DMS114 treated with DMSO at 0.1 percent for 48 hours (cell line): ENCODE data around the gene SCN1B.

Experiments used
- DNase-seq: peaks from one replicate; lab custom pipeline; 2025; ENCODE audit not compliant: unreplicated experiment; lab: John Stamatoyannopoulos, UW

The SCN1B gene

GRCh38 chr19:35073516-35073915 lies 43.2 kb downstream of the SCN1B start:
- no peak for DNase-seq

GRCh38 chr19:35073941-35074340 lies 43.7 kb downstream of the SCN1B start:
- DNase-seq, result no peak

GRCh38 chr19:35074426-35075201 lies 44.3 kb downstream of the SCN1B start:
- DNase-seq, result no peak

DNA sequence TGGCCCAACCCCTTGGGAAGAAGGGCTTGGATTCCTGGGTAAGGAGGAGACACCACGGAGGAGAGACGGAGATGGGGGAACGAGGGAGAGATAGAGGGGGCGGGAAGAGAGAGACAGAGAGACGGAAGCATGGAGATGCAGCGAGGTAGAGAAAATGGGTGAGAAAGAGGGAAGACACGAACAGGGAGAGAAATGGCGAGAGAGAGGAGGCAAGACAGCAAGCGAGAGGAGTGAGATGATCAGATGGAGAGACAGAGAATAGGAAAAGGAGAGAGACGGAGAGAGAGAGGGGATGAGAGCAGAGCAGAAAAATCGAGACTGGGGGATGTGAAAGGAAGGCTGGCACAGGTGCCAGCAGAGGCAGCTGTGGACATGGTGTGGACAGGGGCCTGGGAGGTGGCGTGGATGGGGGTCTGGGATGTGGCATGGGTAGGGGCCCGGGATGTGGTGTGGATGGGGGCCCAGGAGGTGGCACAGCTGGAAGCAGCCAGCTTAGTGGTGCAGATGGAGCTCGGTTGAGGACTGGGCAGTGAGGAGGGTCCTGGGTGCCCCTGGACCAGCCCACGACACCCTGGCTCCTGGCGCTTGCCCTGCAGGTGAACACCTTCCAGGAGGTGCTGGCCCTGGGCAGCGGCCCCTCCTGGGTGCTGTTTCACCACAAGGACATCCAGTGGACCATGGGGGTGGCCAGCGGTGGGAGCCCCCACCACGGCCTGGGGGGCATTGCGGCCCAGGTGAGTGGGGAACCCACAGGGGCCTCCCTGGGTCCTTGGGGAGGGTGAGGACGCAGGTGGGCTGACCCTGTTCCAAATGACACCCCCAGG lies 45.1 kb downstream of the SCN1B start:
- no peak for DNase-seq

DNA sequence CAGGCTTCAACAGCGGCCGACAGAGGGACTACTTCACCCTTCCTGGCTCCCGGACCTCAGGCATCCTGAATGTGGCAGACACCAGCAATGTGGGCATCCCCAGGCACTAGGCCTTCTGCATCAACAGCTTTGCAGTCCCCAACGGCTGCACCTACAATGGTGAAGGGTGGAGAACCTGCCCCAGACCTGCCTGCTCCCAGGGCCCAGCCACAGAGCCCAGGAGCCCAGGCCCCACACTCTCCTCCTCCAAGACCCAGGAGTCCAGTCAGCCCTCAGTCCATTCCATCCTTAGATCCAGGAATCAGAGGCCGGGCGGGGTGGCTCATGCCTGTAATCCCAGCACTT lies 45.7 kb downstream of the SCN1B start:
- no peak for DNase-seq

GRCh38 chr19:35076657-35077056 lies 46.4 kb downstream of the SCN1B start:
- no peak for DNase-seq

GRCh38 chr19:35077411-35078223 lies 47.3 kb downstream of the SCN1B start:
- no peak for DNase-seq

- DNase-seq, result no peak
These were observed 49.6 kb downstream of the SCN1B start for GRCh38 chr19:35079826-35080225.

DNA sequence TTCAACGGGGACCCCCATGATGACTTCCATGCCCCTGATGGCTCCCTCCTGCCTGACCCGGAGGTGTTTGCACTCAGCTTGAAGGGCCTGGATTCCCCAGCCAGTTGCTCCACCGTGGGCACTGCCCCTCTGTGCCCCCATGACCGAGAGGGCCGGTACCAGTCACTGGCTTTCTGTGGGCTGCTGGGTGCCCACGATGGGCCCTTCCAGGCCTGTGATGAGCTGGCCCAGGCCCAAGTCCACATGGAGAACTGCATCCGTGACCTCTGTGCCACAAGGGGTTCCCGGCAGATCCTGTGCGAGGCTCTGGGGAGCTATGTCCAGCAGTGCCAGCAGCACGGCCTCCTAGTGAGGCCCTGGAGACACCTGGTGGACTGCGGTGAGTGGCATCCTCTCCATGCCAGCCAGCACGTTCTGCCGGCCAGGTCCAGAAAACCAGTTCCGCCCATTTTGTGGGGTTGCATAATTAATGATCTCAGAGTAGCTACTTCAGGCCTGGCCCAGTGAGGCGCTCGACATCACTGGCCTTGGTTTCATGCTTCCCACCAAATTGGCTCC lies 50.4 kb downstream of the SCN1B start:
- no peak for DNase-seq

DNA sequence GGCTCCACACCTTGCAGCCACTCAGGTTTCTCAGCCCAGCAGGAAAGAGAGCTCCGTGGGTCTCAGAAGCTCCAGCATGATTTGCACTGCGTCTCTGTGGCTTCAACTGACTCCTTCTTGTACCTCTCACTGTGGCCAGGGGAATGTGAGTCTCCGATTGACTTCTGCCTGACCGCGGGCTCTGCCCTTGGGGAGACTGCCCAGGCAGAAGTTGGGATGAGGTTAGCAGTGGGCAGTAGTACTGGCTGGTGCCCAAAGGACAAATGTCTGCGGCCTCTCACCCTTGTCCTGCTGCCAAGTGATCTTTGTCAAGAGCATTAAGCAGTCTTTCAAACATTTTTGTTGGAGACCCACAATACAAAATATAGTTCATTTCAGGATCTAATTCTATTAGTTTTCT lies 50.9 kb downstream of the SCN1B start:
- DNase-seq, result no peak

DNA sequence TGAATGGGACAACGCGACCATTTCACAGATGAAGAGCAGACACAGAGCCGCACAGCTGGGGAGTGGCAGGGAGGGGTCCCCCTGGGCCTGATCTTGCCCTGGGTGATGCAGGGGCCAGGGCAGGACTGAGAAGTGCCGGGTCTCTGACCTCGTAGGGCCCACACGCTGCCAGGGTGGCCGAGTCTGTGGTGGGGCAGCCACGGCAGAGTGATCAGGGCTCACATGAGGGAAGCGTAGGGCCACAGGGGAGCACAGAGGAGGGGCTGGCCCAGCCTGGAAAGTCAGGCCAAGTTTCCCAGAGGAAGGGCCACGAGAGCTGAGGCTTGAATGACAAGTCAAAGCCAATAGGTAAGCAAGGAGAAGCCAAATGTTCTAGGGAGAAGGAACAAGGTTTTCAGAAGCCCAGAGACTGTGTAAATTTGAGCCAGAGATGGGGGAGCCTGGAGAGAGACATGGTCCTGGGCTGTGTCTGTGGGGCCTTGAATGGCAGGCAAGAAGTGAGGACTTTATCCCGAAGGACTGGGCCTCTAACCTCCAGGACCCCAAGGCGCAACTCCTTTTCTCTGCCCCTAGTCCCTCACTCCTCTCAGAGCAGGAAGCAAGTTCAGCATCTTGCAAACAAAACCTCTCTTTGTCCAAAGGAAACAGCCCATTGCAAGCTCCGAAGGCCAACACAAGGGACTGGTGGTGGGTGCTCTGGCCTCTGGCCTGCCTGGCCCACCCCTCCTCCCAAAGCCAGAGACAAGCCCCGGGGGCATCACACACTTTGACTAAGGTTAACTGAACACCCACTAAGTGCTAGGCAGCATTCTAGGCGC lies 53.6 kb downstream of the SCN1B start:
- no peak for DNase-seq

- DNase-seq, result no peak
These were observed 54.2 kb downstream of the SCN1B start for GRCh38 chr19:35084509-35084762.

DNA sequence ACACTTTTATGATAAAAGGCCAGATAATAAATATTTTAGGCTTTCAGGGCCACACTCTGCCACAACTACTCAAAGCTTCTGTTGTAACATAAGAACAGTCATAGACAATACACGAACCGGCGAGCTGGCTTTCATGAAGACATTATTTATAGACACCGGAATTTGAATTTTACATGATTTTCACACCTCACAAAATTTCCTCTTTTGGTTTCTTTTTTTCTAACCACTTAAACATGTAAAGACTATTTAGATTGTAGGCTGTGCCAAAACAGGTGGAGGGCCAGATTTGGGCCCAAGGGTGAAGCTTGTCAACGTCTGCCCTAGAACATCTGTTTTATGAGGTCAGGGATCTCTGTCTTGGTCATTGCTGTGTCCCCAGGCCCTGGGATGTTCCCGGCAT lies 55.7 kb downstream of the SCN1B start:
- DNase-seq, result no peak

DNA sequence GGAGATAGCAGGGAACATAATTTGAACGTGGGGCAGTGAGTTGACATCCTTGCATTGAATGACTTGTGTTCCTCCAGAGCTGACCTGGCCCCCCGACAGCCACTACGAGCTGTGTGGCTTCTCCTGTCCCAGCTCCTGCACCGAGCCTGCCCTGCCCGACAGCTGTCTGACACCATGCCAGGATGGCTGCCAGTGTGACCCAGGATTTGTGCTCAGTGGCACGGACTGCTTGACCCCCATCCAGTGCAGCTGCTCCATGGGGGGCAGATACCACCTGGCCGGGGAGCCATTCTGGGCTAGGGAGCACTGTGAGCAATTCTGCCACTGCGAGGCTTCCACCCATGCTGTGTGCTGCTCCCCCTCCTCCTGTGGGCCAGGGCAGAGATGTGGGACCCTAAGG lies 56.2 kb downstream of the SCN1B start:
- no peak for DNase-seq

DNA sequence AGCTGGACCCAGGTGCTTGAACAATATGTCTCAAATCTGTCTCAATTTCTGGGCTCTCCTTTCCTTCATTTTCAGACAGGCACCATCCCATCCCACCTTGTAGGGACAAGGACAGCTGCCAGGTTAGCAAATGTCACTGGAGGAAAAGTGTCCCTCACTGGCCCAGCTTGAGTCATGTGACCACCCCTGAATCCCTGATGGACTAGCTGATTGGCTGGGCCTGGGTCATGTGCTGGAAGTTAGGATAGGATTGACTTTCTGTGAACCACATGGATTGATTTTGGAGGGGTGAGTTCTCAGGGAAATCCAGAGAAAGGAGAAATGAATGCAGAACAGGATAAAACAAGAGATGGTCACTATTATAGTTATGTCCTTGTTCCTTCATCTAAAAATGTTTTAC lies 57.1 kb downstream of the SCN1B start:
- no peak for DNase-seq

- DNase-seq, result no peak
These were observed 58.1 kb downstream of the SCN1B start for GRCh38 chr19:35088131-35088913.

GRCh38 chr19:35089554-35089953 lies 59.3 kb downstream of the SCN1B start:
- DNase-seq, result no peak
